ENCODE results near the gene ARHGEF33. TPM values are rescaled to one million over a fixed set of nuclear protein-coding genes. Genes with fewer than 3 reads are reported as not detected.

Gene ARHGEF33
- total RNA-seq, 1 donor from 2014 or later, result 1.1 TPM

DNA sequence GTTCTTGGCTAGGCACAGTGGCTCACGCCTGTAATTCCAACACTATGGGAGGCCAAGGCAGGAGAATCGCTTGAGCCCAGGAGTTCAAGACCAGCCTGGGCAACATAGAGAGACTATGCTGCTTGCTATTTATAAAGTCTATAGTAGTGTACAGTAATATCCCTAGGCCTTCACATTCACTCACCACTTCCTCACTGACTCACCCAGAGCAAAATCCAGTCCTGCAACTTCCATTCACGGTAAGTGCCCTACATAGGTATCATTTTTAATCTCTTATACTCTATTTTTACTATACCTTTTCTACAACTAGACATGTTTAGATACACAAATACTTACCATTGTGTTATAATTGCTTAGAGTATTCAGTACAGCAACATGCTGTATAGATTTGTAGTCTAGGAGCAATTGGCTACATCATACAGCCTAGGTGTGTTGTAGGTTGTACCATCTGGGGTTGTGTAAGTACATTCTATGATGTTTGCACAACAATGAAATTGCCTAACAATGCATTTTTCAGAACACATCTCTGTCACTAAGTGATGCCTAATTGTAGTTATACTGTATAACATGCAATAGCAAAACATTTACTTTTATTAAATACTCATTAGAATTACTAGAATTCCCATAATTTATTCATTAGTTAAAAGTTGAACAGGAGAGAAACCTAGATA is 22.8 kb upstream of the ARHGEF33 start:
- Mint-ChIP-seq H3K4me1 (no peaks in the 10 kb centered on the region), H3K9me3 (peaks cover 10% of the 10 kb centered on the region), H3K27me3 (ENCODE audit: low read depth) (no peaks in the 10 kb centered on the region), H3K36me3 (ENCODE audit: low read depth) (peaks cover 26% of the 10 kb centered on the region), H3K4me3 (no peak overlapping the region), H3K27ac (ENCODE audit: unreplicated experiment) (no peak overlapping the region)
- no peak for TF ChIP-seq CTCF (conservative IDR thresholded peaks at IDR 0.05)
- DNase-seq (ENCODE audit: low read depth, low spot score), result no peak

DNA sequence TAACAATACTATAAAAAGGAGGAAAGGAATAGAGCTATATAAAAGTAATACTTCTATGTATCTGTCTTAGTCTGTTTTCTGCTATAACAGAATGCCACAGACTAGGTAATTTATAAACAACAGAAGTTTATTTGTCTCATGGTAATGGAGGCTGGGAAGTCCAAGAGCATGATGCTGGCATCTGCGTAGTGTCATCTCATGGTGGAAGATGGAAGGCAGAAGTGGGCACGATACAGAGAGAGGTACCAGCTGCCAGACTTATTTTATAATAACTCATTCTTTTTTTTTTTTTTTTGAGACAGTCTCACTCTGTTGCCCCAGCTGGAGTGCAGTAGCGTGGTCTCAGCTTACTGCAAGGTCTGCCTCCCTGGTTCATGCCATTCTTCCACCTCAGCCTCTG is 18.2 kb upstream of the ARHGEF33 start:
- Mint-ChIP-seq H3K9me3 (peaks cover 18% of the 10 kb centered on the region), H3K4me1 (peaks cover 15% of the 10 kb centered on the region), H3K36me3 (ENCODE audit: low read depth) (peaks cover 33% of the 10 kb centered on the region), H3K27me3 (ENCODE audit: low read depth) (no peaks in the 10 kb centered on the region), H3K4me3 (peak overlapping the region; percentile 52), H3K27ac (ENCODE audit: unreplicated experiment) (no peak overlapping the region)
- TF ChIP-seq CTCF (conservative IDR thresholded peaks at IDR 0.05), result no peak
- no peak for DNase-seq (ENCODE audit: low read depth, low spot score)

- Mint-ChIP-seq H3K4me1 (peaks cover 20% of the 10 kb centered on the region), H3K4me3 (peak overlapping the region; percentile 41), H3K27ac (ENCODE audit: unreplicated experiment) (no peak overlapping the region), H3K9me3 (peaks cover 18% of the 10 kb centered on the region), H3K36me3 (ENCODE audit: low read depth) (peaks cover 27% of the 10 kb centered on the region), H3K27me3 (ENCODE audit: low read depth) (no peaks in the 10 kb centered on the region)
- no peak for TF ChIP-seq CTCF (conservative IDR thresholded peaks at IDR 0.05)
- DNase-seq (ENCODE audit: low read depth, low spot score), result no peak
These were observed 15.9 kb upstream of the ARHGEF33 start for GRCh38 chr2:38873763-38874162.

DNA sequence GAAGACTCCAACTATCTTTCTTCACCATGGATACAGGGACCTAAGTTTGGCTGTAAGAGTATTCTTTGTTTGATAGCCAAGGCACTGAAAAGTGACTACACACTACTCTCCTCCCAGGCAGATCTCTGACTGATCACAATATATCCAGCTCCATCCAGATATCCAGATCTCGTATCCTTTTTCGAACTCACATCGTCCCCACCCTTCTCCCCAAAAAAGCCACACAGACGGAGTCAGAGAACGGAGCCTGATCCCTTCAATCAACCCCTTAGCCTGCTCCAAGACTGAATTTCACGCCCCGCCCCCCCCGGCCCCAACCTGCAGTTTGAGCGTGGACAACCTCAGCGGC is 14.5 kb upstream of the ARHGEF33 start:
- DNase-seq (ENCODE audit: low read depth, low spot score), result no peak
- TF ChIP-seq CTCF (conservative IDR thresholded peaks at IDR 0.05), result no peak
- H3K36me3 Mint-ChIP-seq (ENCODE audit: low read depth), result peaks cover 18% of the 10 kb centered on the region
- H3K4me1 Mint-ChIP-seq, result peaks cover 20% of the 10 kb centered on the region
- H3K9me3 Mint-ChIP-seq, result peaks cover 12% of the 10 kb centered on the region
- H3K4me3 Mint-ChIP-seq, result peak overlapping the region; percentile 96
- peak overlapping the region; percentile 96 for H3K27ac Mint-ChIP-seq (ENCODE audit: unreplicated experiment)
- no peaks in the 10 kb centered on the region for H3K27me3 Mint-ChIP-seq (ENCODE audit: low read depth)

DNA sequence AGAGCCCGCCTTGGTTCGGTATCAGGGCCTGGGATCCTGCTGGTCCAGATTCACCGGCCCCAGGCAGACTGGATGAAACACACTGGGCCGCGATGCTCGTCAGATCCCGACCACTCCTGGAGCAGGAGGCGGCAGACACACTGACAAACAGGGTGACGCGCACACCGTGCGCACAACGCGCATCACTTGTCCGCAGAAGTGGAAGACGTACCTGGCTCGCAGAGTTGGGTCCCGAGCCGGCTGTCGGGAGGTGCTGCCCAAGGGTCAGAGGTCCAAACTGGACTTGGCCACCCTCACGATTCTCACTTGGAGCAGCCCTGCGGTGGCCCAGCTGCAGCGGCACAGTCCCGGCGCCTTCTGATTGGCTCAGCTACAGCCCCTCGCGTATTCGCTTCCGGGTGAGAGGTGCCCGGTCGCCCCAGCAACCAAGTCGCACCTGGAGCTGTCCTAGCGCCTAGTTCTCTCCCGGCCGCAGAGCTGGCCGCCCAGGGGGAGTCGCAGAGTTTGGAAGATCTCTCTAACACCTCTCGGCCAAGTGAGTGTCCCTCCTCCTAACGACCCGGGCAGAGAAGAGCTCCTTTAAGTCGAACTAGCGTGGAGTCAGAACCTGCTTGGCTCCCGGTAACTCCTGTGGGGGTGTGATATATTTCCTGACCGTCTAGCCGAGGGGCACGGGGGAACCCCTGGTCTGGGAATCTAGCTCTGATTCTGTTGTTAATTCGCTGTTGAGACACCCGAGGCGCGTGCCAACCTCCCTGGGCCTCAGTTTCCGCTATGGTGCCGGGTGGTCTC is 13.9 kb upstream of the ARHGEF33 start, which contains the start of the genes DHX57 and MORN2:
DHX57 (minus strand) TSS at position 359 of the 792 bp plus-strand sequence. CDS start 7,529 bp downstream, outside the sequence.
MORN2 (plus strand) TSS at position 401 of the 792 bp plus-strand sequence.
- H3K4me1 Mint-ChIP-seq, result peaks cover 20% of the 10 kb centered on the region
- peak within 1 kb of the TSS; percentile 96 for H3K4me3 Mint-ChIP-seq
- peak within 1 kb of the TSS; percentile 96 for H3K27ac Mint-ChIP-seq (ENCODE audit: unreplicated experiment)
- H3K36me3 Mint-ChIP-seq (ENCODE audit: low read depth), result peaks cover 17% of the 10 kb centered on the region
- no peak for TF ChIP-seq CTCF (conservative IDR thresholded peaks at IDR 0.05)
- H3K9me3 Mint-ChIP-seq, result peaks cover 11% of the 10 kb centered on the region
- no peaks in the 10 kb centered on the region for H3K27me3 Mint-ChIP-seq (ENCODE audit: low read depth)
- peak; percentile 66 for DNase-seq (ENCODE audit: low read depth, low spot score)

Data from neural crest cell (in vitro differentiated cells).